DOHH2 (cell line): Measurements from ENCODE around the gene TUBGCP4.

Experiments used
- H3F3A ChIP-seq: fragments of 200-600 bp; sonication (generic), shearing (Covaris generic); 2 replicates; pipeline ENCODE4 v1.6.0; 2016; ENCODE audit warnings: antibody characterized with exemption, mild to moderate bottlenecking; ENCODE audit not compliant: control insufficient read depth, insufficient read depth
- H3K27ac ChIP-seq: fragments of 200-600 bp; sonication (generic); 2 replicates; pipeline ENCODE4 v1.5.1; 2014; ENCODE audit warnings: low read depth, mild to moderate bottlenecking, low read length, moderate library complexity
- H3K27me3 ChIP-seq: fragments of 200-600 bp; sonication (generic); 2 replicates; pipeline ENCODE4 v1.6.1; 2014; ENCODE audit warnings: mild to moderate bottlenecking, low read length, mixed read lengths; ENCODE audit not compliant: control insufficient read depth
- H3K36me3 ChIP-seq: fragments of 200-600 bp; sonication (generic); 2 replicates; pipeline ENCODE4 v1.6.1; 2014; ENCODE audit warnings: mild to moderate bottlenecking, low read length, moderate library complexity, mixed read lengths; ENCODE audit not compliant: control insufficient read depth
- H3K4me1 ChIP-seq: fragments of 200-600 bp; sonication (generic); 2 replicates; pipeline ENCODE4 v1.6.1; 2014; ENCODE audit warnings: mild to moderate bottlenecking, low read length, mixed read lengths; ENCODE audit not compliant: control insufficient read depth
- H3K4me2 ChIP-seq: fragments of 200-600 bp; sonication (generic); 2 replicates; pipeline ENCODE4 v1.6.0; 2014; ENCODE audit warnings: mild to moderate bottlenecking, low read length, moderate library complexity
- H3K4me3 ChIP-seq: fragments of 200-600 bp; sonication (generic); 2 replicates; pipeline ENCODE4 v1.5.1; 2014; ENCODE audit warnings: mild to moderate bottlenecking, low read length, mixed read lengths
- H3K79me2 ChIP-seq: fragments of 200-600 bp; sonication (generic); 2 replicates; pipeline ENCODE4 v1.6.1; 2014; ENCODE audit warnings: mild to moderate bottlenecking, low read length, mixed read lengths; ENCODE audit not compliant: control insufficient read depth
- H3K9me2 ChIP-seq: fragments of 200-600 bp; sonication (generic); replicated peaks from 2 replicates; pipeline ENCODE4 v1.6.1; 2014; ENCODE audit warnings: mild to moderate bottlenecking, low read length, mixed read lengths; ENCODE audit not compliant: control insufficient read depth
- H3K9me3 ChIP-seq: fragments of 200-600 bp; sonication (generic); 2 replicates; pipeline ENCODE4 v1.6.1; 2014; ENCODE audit warnings: antibody characterized with exemption, low read length, mixed read lengths; ENCODE audit not compliant: control insufficient read depth, insufficient read depth
- H4K20me1 ChIP-seq: fragments of 200-600 bp; sonication (generic); 2 replicates; pipeline ENCODE4 v1.6.0; 2014; ENCODE audit warnings: low read depth, mild to moderate bottlenecking, antibody characterized with exemption, low read length, moderate library complexity; ENCODE audit not compliant: control insufficient read depth, insufficient read depth
- CTCF ChIP-seq: fragments of 200-600 bp; sonication (generic); IDR thresholded peaks from one replicate; pipeline ENCODE4 v1.5.1; 2014; ENCODE audit warnings: antibody characterized with exemption, mild to moderate bottlenecking, low read depth, low read length; ENCODE audit not compliant: poor library complexity, severe bottlenecking
- EZH2phosphoT487 ChIP-seq: fragments of 200-600 bp; sonication (generic); IDR thresholded peaks from 2 replicates; pipeline ENCODE4 v1.6.1; 2017; ENCODE audit warnings: borderline replicate concordance, mild to moderate bottlenecking, antibody characterized with exemption, low read length, moderate library complexity, mixed read lengths

The TUBGCP4 gene

GRCh38 chr15:43408789-43409188, 37.9 kb downstream of the TUBGCP4 start:
- peaks cover 12% of the 10 kb centered on the region for H3F3A ChIP-seq
- no peak overlapping the region for H3K27ac ChIP-seq
- H3K4me2 ChIP-seq = no peak overlapping the region
- H3K9me2 ChIP-seq = no peaks in the 10 kb centered on the region
- H3K4me3 ChIP-seq = no peak overlapping the region
- H4K20me1 ChIP-seq = no peaks in the 10 kb centered on the region
- peaks cover 77% of the 10 kb centered on the region for H3K36me3 ChIP-seq
- no peak for TF ChIP-seq EZH2phosphoT487
- no peak for TF ChIP-seq CTCF
- no peaks in the 10 kb centered on the region for H3K27me3 ChIP-seq
- no peaks in the 10 kb centered on the region for H3K79me2 ChIP-seq
- H3K9me3 ChIP-seq = no peaks in the 10 kb centered on the region
- H3K4me1 ChIP-seq = no peaks in the 10 kb centered on the region

- H3K36me3 ChIP-seq = peaks cover 70% of the 10 kb centered on the region
These were observed 39.8 kb downstream of the TUBGCP4 start for GRCh38 chr15:43410572-43411214.

GRCh38 chr15:43412096-43412495, 41.2 kb downstream of the TUBGCP4 start:
- H3K9me3 ChIP-seq = no peaks in the 10 kb centered on the region
- H3K79me2 ChIP-seq = no peaks in the 10 kb centered on the region
- peaks cover 68% of the 10 kb centered on the region for H3K36me3 ChIP-seq
- H3K4me2 ChIP-seq = no peak overlapping the region
- no peaks in the 10 kb centered on the region for H3K9me2 ChIP-seq
- H3F3A ChIP-seq = peaks cover 12% of the 10 kb centered on the region
- H4K20me1 ChIP-seq = no peaks in the 10 kb centered on the region
- H3K4me1 ChIP-seq = no peaks in the 10 kb centered on the region
- TF ChIP-seq EZH2phosphoT487 = no peak
- TF ChIP-seq CTCF = no peak
- no peak overlapping the region for H3K4me3 ChIP-seq
- H3K27me3 ChIP-seq = no peaks in the 10 kb centered on the region
- no peak overlapping the region for H3K27ac ChIP-seq

More at GRCh38 chr15:43410572-43411214, 39.8 kb downstream of the TUBGCP4 start:
- H3K4me1 ChIP-seq = no peaks in the 10 kb centered on the region
- no peaks in the 10 kb centered on the region for H4K20me1 ChIP-seq
- H3K27ac ChIP-seq = no peak overlapping the region
- H3K9me2 ChIP-seq = no peaks in the 10 kb centered on the region
- H3K9me3 ChIP-seq = no peaks in the 10 kb centered on the region
- H3K4me3 ChIP-seq = no peak overlapping the region
- no peaks in the 10 kb centered on the region for H3K27me3 ChIP-seq
- peaks cover 12% of the 10 kb centered on the region for H3F3A ChIP-seq
- TF ChIP-seq EZH2phosphoT487 (no peak), CTCF (no peak)
- H3K4me2 ChIP-seq = no peak overlapping the region
- H3K79me2 ChIP-seq = no peaks in the 10 kb centered on the region
